Omental fat pad (tissue), 4 donors: ENCODE results near the gene NKX3-2. TPM values are rescaled to one million over a fixed set of nuclear protein-coding genes. Genes with fewer than 3 reads are reported as not detected.

Source experiments
- ATAC-seq: fragments of 150-250 bp; one replicate; pipeline ENCODE4 v1.9.1; 2016; ENCODE audit warnings: mild to moderate bottlenecking, moderate library complexity; ENCODE audit not compliant: low FRiP score
- DNase-seq: peaks from one replicate; pipeline ENCODE4 v3.0.0-alpha.2; 2019; ENCODE audit warnings: low spot score
- total RNA-seq, 4 donors: library from RNA; depleted of rRNA; stranded (reverse); fragments of >200 nt; gene quantifications; one replicate each; pipeline ENCODE4 v1.1.0, GENCODE V29; 2016
- TF ChIP-seq, protein P1 (sequence below), 3 donors: fragments of 450-650 bp; IDR thresholded peaks; one replicate each; pipeline ENCODE4 v1.5.1; 2016 to 2017; ENCODE audit warnings: antibody characterized with exemption in 3 of 3, mild to moderate bottlenecking in 3 of 3, moderate library complexity in 2 of 3

The NKX3-2 gene
- total RNA-seq, 4 donors from 2014 or later: 0.24 to 2.2 (median 1.2) TPM

GRCh38 chr4:13536607-13537006 lies 7.7 kb downstream of the NKX3-2 start:
- TF ChIP-seq, protein P1, sequence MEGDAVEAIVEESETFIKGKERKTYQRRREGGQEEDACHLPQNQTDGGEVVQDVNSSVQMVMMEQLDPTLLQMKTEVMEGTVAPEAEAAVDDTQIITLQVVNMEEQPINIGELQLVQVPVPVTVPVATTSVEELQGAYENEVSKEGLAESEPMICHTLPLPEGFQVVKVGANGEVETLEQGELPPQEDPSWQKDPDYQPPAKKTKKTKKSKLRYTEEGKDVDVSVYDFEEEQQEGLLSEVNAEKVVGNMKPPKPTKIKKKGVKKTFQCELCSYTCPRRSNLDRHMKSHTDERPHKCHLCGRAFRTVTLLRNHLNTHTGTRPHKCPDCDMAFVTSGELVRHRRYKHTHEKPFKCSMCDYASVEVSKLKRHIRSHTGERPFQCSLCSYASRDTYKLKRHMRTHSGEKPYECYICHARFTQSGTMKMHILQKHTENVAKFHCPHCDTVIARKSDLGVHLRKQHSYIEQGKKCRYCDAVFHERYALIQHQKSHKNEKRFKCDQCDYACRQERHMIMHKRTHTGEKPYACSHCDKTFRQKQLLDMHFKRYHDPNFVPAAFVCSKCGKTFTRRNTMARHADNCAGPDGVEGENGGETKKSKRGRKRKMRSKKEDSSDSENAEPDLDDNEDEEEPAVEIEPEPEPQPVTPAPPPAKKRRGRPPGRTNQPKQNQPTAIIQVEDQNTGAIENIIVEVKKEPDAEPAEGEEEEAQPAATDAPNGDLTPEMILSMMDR (IDR thresholded peaks at IDR 0.05): no peak
- DNase-seq (no peak), ATAC-seq (no peak)

GRCh38 chr4:13535708-13536361 lies 8.5 kb downstream of the NKX3-2 start:
- TF ChIP-seq, protein P1 (IDR thresholded peaks at IDR 0.05): no peak
- ATAC-seq (no peak), DNase-seq (no peak)

GRCh38 chr4:13535118-13535517 lies 9.2 kb downstream of the NKX3-2 start:
- TF ChIP-seq, protein P1 (IDR thresholded peaks at IDR 0.05): no peak
- ATAC-seq (no peak), DNase-seq (no peak)

GRCh38 chr4:13534344-13535063 lies 9.8 kb downstream of the NKX3-2 start:
- TF ChIP-seq, protein P1 (IDR thresholded peaks at IDR 0.05): no peak
- ATAC-seq: no peak
- no peak for DNase-seq

- no peak for ATAC-seq
- DNase-seq: no peak
- TF ChIP-seq, protein P1 (IDR thresholded peaks at IDR 0.05): no peak
Observed at GRCh38 chr4:13533670-13534343, 10.5 kb downstream of the NKX3-2 start.

GRCh38 chr4:13531625-13531998 lies 12.7 kb downstream of the NKX3-2 start:
- TF ChIP-seq, protein P1 (IDR thresholded peaks at IDR 0.05): no peak
- ATAC-seq: no peak
- no peak for DNase-seq
